ENCODE measurements around the gene MLLT3. TPM values are rescaled to one million over a fixed set of nuclear protein-coding genes. Genes with fewer than 3 reads are reported as not detected.

MLLT3 gene
- total RNA-seq, 3 donors from 2014 or later = 13.0 to 19.0 (median 14.6) TPM

- no peaks in the 10 kb centered on the region for H3K27me3 Mint-ChIP-seq (ENCODE audit: low read depth)
- no peaks in the 10 kb centered on the region for H3K9me3 Mint-ChIP-seq
- H3K36me3 Mint-ChIP-seq (ENCODE audit: insufficient read depth) = peaks cover under 1% of the 10 kb centered on the region
- ATAC-seq = no peak
- no peak overlapping the region for H3K4me3 Mint-ChIP-seq
- DNase-seq = no peak
- peaks cover 20% of the 10 kb centered on the region for H3K4me1 Mint-ChIP-seq (ENCODE audit: low read depth)
These were observed 194.9 kb downstream of the MLLT3 start for GRCh38 chr9:20427359-20427758.

GRCh38 chr9:20426019-20426418, 196.3 kb downstream of the MLLT3 start:
- Mint-ChIP-seq H3K9me3 (no peaks in the 10 kb centered on the region), H3K4me1 (ENCODE audit: low read depth) (peaks cover 22% of the 10 kb centered on the region), H3K27me3 (ENCODE audit: low read depth) (no peaks in the 10 kb centered on the region), H3K36me3 (ENCODE audit: insufficient read depth) (peaks cover 3% of the 10 kb centered on the region), H3K4me3 (no peak overlapping the region)
- DNase-seq = no peak
- ATAC-seq = no peak

- no peak for DNase-seq
- no peak for ATAC-seq
- Mint-ChIP-seq H3K4me1 (ENCODE audit: low read depth) (peaks cover 24% of the 10 kb centered on the region), H3K9me3 (no peaks in the 10 kb centered on the region), H3K27me3 (ENCODE audit: low read depth) (no peaks in the 10 kb centered on the region), H3K4me3 (no peak overlapping the region), H3K36me3 (ENCODE audit: insufficient read depth) (peaks cover 7% of the 10 kb centered on the region)
These were observed 202.8 kb downstream of the MLLT3 start for GRCh38 chr9:20419533-20419932.

- DNase-seq = no peak
- peaks cover 13% of the 10 kb centered on the region for H3K36me3 Mint-ChIP-seq (ENCODE audit: insufficient read depth)
- no peak overlapping the region for H3K4me3 Mint-ChIP-seq
- no peaks in the 10 kb centered on the region for H3K9me3 Mint-ChIP-seq
- H3K27me3 Mint-ChIP-seq (ENCODE audit: low read depth) = no peaks in the 10 kb centered on the region
- ATAC-seq = no peak
- peaks cover 30% of the 10 kb centered on the region for H3K4me1 Mint-ChIP-seq (ENCODE audit: low read depth)
These were observed 203.8 kb downstream of the MLLT3 start for GRCh38 chr9:20418485-20418884.

GRCh38 chr9:20417373-20418080, 204.8 kb downstream of the MLLT3 start:
- DNase-seq = no peak
- Mint-ChIP-seq H3K9me3 (no peaks in the 10 kb centered on the region), H3K4me3 (no peak overlapping the region), H3K27me3 (ENCODE audit: low read depth) (no peaks in the 10 kb centered on the region), H3K36me3 (ENCODE audit: insufficient read depth) (peaks cover 18% of the 10 kb centered on the region), H3K4me1 (ENCODE audit: low read depth) (peaks cover 31% of the 10 kb centered on the region)
- no peak for ATAC-seq

- ATAC-seq (no peak), DNase-seq (no peak)
- H3K9me3 Mint-ChIP-seq = no peaks in the 10 kb centered on the region
- H3K36me3 Mint-ChIP-seq (ENCODE audit: insufficient read depth) = peaks cover 23% of the 10 kb centered on the region
- no peaks in the 10 kb centered on the region for H3K27me3 Mint-ChIP-seq (ENCODE audit: low read depth)
- H3K4me1 Mint-ChIP-seq (ENCODE audit: low read depth) = peaks cover 49% of the 10 kb centered on the region
- no peak overlapping the region for H3K4me3 Mint-ChIP-seq
These were observed 208.1 kb downstream of the MLLT3 start for GRCh38 chr9:20414150-20414549.

GRCh38 chr9:20409321-20410092, 212.8 kb downstream of the MLLT3 start:
- ATAC-seq = no peak
- no peak for DNase-seq
- Mint-ChIP-seq H3K4me1 (ENCODE audit: low read depth) (peaks cover 54% of the 10 kb centered on the region), H3K27me3 (ENCODE audit: low read depth) (no peaks in the 10 kb centered on the region), H3K9me3 (no peaks in the 10 kb centered on the region), H3K36me3 (ENCODE audit: insufficient read depth) (peaks cover 22% of the 10 kb centered on the region), H3K4me3 (peak overlapping the region; percentile 8)

GRCh38 chr9:20408513-20408912, 213.8 kb downstream of the MLLT3 start:
- DNase-seq (no peak), ATAC-seq (no peak)
- Mint-ChIP-seq H3K36me3 (ENCODE audit: insufficient read depth) (peaks cover 17% of the 10 kb centered on the region), H3K4me1 (ENCODE audit: low read depth) (peaks cover 54% of the 10 kb centered on the region), H3K4me3 (no peak overlapping the region), H3K27me3 (ENCODE audit: low read depth) (no peaks in the 10 kb centered on the region), H3K9me3 (no peaks in the 10 kb centered on the region)

GRCh38 chr9:20407013-20407412, 215.3 kb downstream of the MLLT3 start:
- ATAC-seq (no peak), DNase-seq (no peak)
- Mint-ChIP-seq H3K4me1 (ENCODE audit: low read depth) (peaks cover 61% of the 10 kb centered on the region), H3K36me3 (ENCODE audit: insufficient read depth) (peaks cover 14% of the 10 kb centered on the region), H3K27me3 (ENCODE audit: low read depth) (no peaks in the 10 kb centered on the region), H3K9me3 (no peaks in the 10 kb centered on the region), H3K4me3 (no peak overlapping the region)

- no peak for ATAC-seq
- H3K9me3 Mint-ChIP-seq = no peaks in the 10 kb centered on the region
- peaks cover 62% of the 10 kb centered on the region for H3K4me1 Mint-ChIP-seq (ENCODE audit: low read depth)
- peaks cover 18% of the 10 kb centered on the region for H3K36me3 Mint-ChIP-seq (ENCODE audit: insufficient read depth)
- no peak overlapping the region for H3K4me3 Mint-ChIP-seq
- no peak for DNase-seq
- H3K27me3 Mint-ChIP-seq (ENCODE audit: low read depth) = no peaks in the 10 kb centered on the region
These were observed 216.0 kb downstream of the MLLT3 start for GRCh38 chr9:20406344-20406743.

- DNase-seq = no peak
- no peak overlapping the region for H3K4me3 Mint-ChIP-seq
- no peak for ATAC-seq
- peaks cover 62% of the 10 kb centered on the region for H3K4me1 Mint-ChIP-seq (ENCODE audit: low read depth)
- peaks cover 20% of the 10 kb centered on the region for H3K36me3 Mint-ChIP-seq (ENCODE audit: insufficient read depth)
- H3K27me3 Mint-ChIP-seq (ENCODE audit: low read depth) = no peaks in the 10 kb centered on the region
- H3K9me3 Mint-ChIP-seq = no peaks in the 10 kb centered on the region
These were observed 216.7 kb downstream of the MLLT3 start for GRCh38 chr9:20405616-20406015.

GRCh38 chr9:20405078-20405477, 217.2 kb downstream of the MLLT3 start:
- no peak for ATAC-seq
- no peak for DNase-seq
- no peak overlapping the region for H3K4me3 Mint-ChIP-seq
- no peaks in the 10 kb centered on the region for H3K27me3 Mint-ChIP-seq (ENCODE audit: low read depth)
- H3K9me3 Mint-ChIP-seq = no peaks in the 10 kb centered on the region
- H3K4me1 Mint-ChIP-seq (ENCODE audit: low read depth) = peaks cover 57% of the 10 kb centered on the region
- H3K36me3 Mint-ChIP-seq (ENCODE audit: insufficient read depth) = peaks cover 21% of the 10 kb centered on the region

- ATAC-seq (no peak), DNase-seq (no peak)
- H3K4me3 Mint-ChIP-seq = no peak overlapping the region
- peaks cover 59% of the 10 kb centered on the region for H3K4me1 Mint-ChIP-seq (ENCODE audit: low read depth)
- H3K27me3 Mint-ChIP-seq (ENCODE audit: low read depth) = no peaks in the 10 kb centered on the region
- peaks cover 24% of the 10 kb centered on the region for H3K36me3 Mint-ChIP-seq (ENCODE audit: insufficient read depth)
- H3K9me3 Mint-ChIP-seq = no peaks in the 10 kb centered on the region
These were observed 218.0 kb downstream of the MLLT3 start for GRCh38 chr9:20404192-20404813.

- Mint-ChIP-seq H3K36me3 (ENCODE audit: insufficient read depth) (peaks cover 21% of the 10 kb centered on the region), H3K9me3 (no peaks in the 10 kb centered on the region), H3K4me3 (no peak overlapping the region), H3K4me1 (ENCODE audit: low read depth) (peaks cover 58% of the 10 kb centered on the region), H3K27me3 (ENCODE audit: low read depth) (no peaks in the 10 kb centered on the region)
- DNase-seq (no peak), ATAC-seq (no peak)
These were observed 219.0 kb downstream of the MLLT3 start for GRCh38 chr9:20403346-20403745.

All from activated T-cell treated with anti-CD3 and anti-CD28 coated beads, Interleukin-2, amount 50 U/mL, for 4 hours (primary cell).